GM20000 (cell line): ENCODE measurements around the gene LHFPL2.

Experiments
- DNase-seq: peaks from one replicate; pipeline ENCODE4 v3.0.0; 2012; ENCODE audit warnings: low spot score
- TF ChIP-seq, protein P1 (sequence below): IDR thresholded peaks from 2 replicates; pipeline ENCODE4 v1.5.1; 2012; ENCODE audit warnings: mild to moderate bottlenecking, control low read depth; ENCODE audit errors: extremely low read depth, missing control alignments

The LHFPL2 gene

DNA sequence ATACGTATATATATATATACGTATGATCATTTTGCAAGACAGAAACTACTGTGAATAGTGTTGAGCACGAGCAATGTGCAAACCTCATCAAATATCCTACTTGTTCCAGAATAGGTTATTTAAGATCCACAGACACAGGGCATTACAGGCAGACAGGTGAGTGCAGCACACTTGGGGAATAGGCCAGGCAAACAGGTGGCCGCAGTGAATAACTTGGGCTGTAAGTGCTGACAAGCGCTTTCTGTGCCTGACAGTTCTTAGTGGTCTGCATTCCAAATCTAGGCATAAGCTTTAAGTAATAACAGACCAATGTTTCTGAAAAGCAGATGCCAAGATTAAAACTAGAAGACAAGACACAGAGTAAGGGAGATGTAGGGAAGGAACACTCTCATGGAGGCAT lies 77.9 kb downstream of the LHFPL2 start:
- TF ChIP-seq, protein P1, sequence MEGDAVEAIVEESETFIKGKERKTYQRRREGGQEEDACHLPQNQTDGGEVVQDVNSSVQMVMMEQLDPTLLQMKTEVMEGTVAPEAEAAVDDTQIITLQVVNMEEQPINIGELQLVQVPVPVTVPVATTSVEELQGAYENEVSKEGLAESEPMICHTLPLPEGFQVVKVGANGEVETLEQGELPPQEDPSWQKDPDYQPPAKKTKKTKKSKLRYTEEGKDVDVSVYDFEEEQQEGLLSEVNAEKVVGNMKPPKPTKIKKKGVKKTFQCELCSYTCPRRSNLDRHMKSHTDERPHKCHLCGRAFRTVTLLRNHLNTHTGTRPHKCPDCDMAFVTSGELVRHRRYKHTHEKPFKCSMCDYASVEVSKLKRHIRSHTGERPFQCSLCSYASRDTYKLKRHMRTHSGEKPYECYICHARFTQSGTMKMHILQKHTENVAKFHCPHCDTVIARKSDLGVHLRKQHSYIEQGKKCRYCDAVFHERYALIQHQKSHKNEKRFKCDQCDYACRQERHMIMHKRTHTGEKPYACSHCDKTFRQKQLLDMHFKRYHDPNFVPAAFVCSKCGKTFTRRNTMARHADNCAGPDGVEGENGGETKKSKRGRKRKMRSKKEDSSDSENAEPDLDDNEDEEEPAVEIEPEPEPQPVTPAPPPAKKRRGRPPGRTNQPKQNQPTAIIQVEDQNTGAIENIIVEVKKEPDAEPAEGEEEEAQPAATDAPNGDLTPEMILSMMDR = no peak
- no peak for DNase-seq

DNA sequence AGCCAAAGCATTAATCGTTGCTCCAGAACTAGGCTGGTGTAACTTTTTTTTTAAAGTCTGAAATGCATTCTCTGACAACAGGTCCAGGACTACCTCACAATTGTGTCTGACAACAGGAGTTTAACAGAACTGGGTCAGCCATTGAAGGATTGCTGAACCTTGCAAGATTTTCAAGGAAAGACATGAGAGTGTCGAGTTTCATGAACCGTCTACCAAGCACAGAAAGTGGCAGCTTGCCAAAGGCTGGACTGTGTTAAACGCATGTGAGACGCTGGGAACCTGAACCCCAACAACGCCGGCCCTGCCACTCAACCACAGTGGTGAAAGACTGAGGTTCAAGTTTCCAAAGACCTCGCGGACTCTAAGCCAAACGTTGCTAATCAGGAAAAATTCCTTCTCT lies 79.1 kb downstream of the LHFPL2 start:
- TF ChIP-seq, protein P1 = no peak
- no peak for DNase-seq

DNA sequence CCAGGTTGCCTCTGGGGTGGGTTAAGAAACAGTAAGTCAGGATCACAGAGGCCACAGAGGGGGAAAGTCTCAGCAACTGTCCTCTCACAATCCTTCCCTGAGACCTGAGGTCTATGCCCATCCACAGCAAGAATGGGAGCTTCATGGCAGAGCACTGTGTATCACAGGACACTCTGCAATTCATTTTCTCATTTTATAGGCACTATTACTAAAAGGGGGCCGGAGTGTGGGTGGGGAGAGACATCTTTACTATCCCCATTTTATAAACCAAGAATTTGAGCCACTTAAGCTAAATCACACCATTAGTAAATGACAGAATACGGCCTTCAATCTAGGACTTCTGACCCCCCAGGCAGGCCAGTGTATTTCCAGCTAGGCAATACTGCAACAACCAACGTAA lies 79.9 kb downstream of the LHFPL2 start:
- DNase-seq = no peak
- TF ChIP-seq, protein P1 = no peak

DNA sequence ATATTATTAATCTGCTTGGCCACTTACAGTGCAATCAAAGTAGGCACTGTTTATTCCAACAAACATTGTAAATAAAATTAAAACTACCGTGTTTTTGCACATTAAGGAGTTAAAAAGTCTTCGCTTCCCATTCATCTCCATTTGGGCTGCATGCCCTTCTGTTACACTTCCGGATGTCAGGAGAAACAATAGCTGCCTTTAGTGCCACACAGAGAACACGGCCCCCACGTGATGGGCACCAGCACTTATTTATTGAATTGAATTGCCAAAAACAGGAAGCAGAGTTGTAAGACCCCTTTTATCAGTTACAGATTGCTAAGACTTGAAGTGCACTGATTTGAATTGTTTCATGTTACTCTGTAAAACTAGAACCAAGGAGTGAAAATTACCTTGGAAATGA lies 80.4 kb downstream of the LHFPL2 start:
- TF ChIP-seq, protein P1 = no peak
- DNase-seq = no peak

DNA sequence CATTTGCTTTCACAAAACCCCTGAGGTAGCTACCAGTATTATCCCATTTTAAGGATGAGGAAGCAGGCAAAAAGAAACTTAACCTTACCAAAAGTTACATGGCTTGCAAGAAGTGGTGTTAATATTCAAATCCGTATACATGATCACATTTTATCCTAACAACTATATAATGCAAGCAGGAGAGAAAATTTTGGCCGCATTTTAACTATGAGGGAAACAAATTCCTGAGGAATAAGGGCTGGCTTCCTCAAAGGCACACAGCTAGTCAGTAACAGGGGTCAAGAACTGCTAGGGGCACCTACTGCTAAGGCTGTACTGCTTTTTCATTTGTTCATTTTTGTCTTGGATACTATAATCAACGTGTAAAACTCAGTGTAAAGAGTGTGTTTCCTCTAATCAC lies 81.0 kb downstream of the LHFPL2 start:
- DNase-seq = no peak
- TF ChIP-seq, protein P1 = no peak

DNA sequence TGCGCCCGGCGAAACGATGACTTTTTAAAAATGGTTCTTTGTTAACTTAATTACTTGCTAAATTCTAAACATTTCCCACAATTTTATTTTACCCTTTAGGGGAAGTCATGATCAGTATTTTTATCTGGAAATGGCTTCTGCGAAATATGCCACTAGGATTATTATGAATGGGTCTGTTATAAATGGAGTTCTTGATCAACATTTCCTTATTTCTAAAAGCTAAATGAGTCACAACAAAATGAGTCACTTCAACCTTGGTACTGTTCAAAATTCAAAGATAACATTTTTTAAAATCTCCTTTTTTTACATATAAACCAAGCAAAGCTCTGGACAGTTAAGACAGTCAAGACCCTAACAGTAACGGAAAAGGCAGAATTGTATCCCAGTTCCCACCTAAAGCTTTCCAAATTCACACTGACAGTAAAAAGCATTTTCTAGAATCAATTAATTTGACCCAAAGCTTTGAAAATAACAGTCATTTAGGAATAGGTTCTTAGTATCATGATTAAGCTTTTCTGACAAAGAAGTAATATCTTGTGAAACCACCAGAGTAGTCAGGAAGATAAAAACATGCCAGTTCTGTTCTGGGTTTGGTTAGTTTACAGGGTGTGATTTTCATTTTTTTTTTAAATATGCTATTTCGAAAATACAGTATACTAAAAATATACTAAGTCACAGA lies 81.7 kb downstream of the LHFPL2 start:
- no peak for DNase-seq
- TF ChIP-seq, protein P1 = no peak

DNA sequence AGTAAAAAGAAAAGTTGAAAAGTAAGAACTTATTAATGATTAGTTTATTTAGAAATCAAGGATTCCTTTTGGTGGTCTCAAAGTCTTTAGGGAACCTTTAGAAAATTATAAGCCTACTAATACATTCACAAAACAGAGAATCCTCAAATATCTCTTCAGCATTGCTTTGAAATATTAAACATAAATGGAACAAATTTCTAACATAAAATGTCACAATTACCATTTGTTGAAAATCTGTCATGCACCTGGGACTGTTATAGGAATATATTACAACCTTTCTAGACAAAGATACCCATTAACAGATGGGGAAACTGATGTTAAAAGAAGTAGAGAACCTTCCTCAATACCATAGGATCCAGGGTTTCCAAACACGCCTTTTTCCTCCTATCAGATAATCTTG lies 83.2 kb downstream of the LHFPL2 start:
- TF ChIP-seq, protein P1 = no peak

More for the DNA sequence above, 83.2 kb downstream of the LHFPL2 start:
- DNase-seq = no peak
